Measurements from ENCODE around the gene POLQ. TPM values are rescaled to one million over a fixed set of nuclear protein-coding genes. Genes with fewer than 3 reads are reported as not detected.
"Not testable (repeated sequence)": the region's sequence is repeated elsewhere in the genome, so short reads cannot be mapped to it uniquely, and the experiment has no call there.

The POLQ gene
- total and polyA plus RNA-seq, 7 experiments from 2014 or later, result 0.04 to 26.6 (median 0.24) TPM

DNA sequence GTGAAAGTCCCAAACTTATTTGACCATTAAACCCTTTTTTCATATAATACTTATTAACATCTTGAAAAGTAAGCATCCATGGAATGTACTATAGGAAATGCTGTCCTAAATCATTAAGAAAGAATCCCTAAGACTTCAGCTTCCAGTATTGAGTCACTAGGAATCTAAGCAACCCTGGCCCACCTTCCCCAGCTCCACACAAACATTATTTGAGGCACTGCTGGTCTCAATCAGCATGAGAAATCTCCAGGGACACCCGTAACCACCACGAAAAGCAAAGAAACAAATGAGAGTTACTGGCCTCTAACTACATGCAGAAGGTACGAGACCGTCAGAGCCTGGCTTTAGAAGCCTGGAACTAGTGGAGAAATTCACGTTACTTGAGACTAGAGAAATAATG is 68.2 kb downstream of the POLQ start:
- intact Hi-C loops (cut with micrococcal nuclease), result no loop called here
- no peaks in the 10 kb centered on the region for H3K27me3 Mint-ChIP-seq
- H3K27me3 ChIP-seq (ENCODE audit: control insufficient read depth in 2 of 2, insufficient read depth in 2 of 2, low read length in 2 of 2), result no peaks in the 10 kb centered on the region
- ATAC-seq (no peak), DNase-seq (no peak)
- CTCF ChIA-PET, result no interaction called here
- POLR2A ChIA-PET, result no interaction called here
- H3K4me3 Mint-ChIP-seq, result no peak overlapping the region
- no peak overlapping the region for H3K27ac Mint-ChIP-seq
- H3K4me1 Mint-ChIP-seq, result peaks cover 0 to 9% (median 0%) of the 10 kb centered on the region in 7 donors
- H3K27ac ChIP-seq (ENCODE audit: low read depth, low read length), result no peak overlapping the region
- H3K4me3 ChIP-seq (ENCODE audit: low read length), result no peak overlapping the region
- H3K9me3 ChIP-seq (ENCODE audit: control insufficient read depth in 2 of 3, low read length in 3 of 3), result no peaks in the 10 kb centered on the region
- peaks cover 0 to 32% (median 0%) of the 10 kb centered on the region in 5 donors for H3K36me3 Mint-ChIP-seq
- no peaks in the 10 kb centered on the region for H3K4me1 ChIP-seq (ENCODE audit: control insufficient read depth in 2 of 2, insufficient read depth in 2 of 2, low read length in 2 of 2)
- no peaks in the 10 kb centered on the region for H3K9me3 Mint-ChIP-seq
- no peaks in the 10 kb centered on the region for H3K36me3 ChIP-seq (ENCODE audit: control insufficient read depth in 2 of 3, insufficient read depth in 3 of 3, low read length in 3 of 3)

DNA sequence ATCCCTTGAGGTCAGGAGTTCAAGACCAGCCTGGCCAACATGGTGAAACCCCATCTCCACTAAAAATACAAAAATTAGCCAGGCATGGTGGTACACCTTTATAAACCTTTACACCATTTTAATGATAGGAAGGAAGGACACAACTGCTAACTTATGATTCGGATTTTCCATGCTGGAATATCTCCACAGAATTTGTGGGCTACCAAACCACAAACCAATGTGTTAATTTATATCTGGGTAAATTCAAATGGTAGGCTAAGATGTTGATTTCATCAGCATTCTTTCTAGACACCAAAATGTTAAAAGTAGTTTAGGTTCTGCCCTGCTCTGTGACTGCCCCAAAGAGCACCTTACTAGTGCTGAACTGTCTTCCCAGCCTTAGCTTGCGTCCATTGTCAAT is 72.8 kb downstream of the POLQ start:
- Histone ChIP-seq H3K4me1 (ENCODE audit: control insufficient read depth in 2 of 2, insufficient read depth in 2 of 2, low read length in 2 of 2) (no peaks in the 10 kb centered on the region), H3K36me3 (ENCODE audit: control insufficient read depth in 2 of 3, insufficient read depth in 3 of 3, low read length in 3 of 3) (no peaks in the 10 kb centered on the region), H3K27ac (ENCODE audit: low read depth, low read length) (no peak overlapping the region), H3K9me3 (ENCODE audit: control insufficient read depth in 2 of 3, low read length in 3 of 3) (no peaks in the 10 kb centered on the region), H3K27me3 (ENCODE audit: control insufficient read depth in 2 of 2, insufficient read depth in 2 of 2, low read length in 2 of 2) (no peaks in the 10 kb centered on the region), H3K4me3 (ENCODE audit: low read length) (no peak overlapping the region)
- Mint-ChIP-seq H3K27me3 (no peaks in the 10 kb centered on the region), H3K4me1 (peaks cover 0 to 5% (median 0%) of the 10 kb centered on the region in 7 donors), H3K27ac (peak overlapping the region in 1 of 9 donors; percentile 34), H3K36me3 (peaks cover 0 to 24% (median 0%) of the 10 kb centered on the region in 5 donors), H3K4me3 (no peak overlapping the region), H3K9me3 (no peaks in the 10 kb centered on the region)
- ChIA-PET POLR2A (no interaction called here), CTCF (no interaction called here)
- no peak for DNase-seq
- intact Hi-C loops (cut with micrococcal nuclease), result no loop called here
- ATAC-seq, result no peak

DNA sequence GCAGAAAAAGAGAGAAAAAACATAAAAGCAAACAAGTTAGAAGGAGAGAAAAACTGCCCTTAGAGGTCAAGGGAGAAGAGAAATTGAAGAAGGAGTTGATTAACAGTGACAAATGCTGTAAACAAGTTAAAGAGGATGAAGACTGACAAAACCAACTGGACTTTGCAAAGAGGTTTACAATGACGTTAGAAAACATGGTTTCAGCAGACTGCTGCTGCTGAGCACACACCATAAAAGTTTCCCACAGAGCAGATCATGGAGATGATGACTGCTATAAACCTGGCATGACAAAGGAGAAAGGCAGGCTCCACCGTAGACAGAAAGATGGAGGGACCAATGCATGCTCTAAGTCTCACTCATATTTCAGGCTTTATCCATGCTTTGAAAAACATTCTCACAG is 78.7 kb downstream of the POLQ start:
- Histone ChIP-seq H3K4me1 (ENCODE audit: control insufficient read depth in 2 of 2, insufficient read depth in 2 of 2, low read length in 2 of 2) (no peaks in the 10 kb centered on the region), H3K9me3 (ENCODE audit: control insufficient read depth in 2 of 3, low read length in 3 of 3) (no peaks in the 10 kb centered on the region), H3K36me3 (ENCODE audit: control insufficient read depth in 2 of 3, insufficient read depth in 3 of 3, low read length in 3 of 3) (no peaks in the 10 kb centered on the region), H3K27ac (ENCODE audit: low read depth, low read length) (no peak overlapping the region), H3K27me3 (ENCODE audit: control insufficient read depth in 2 of 2, insufficient read depth in 2 of 2, low read length in 2 of 2) (no peaks in the 10 kb centered on the region), H3K4me3 (ENCODE audit: low read length) (no peak overlapping the region)
- intact Hi-C loops (cut with micrococcal nuclease), result no loop called here
- H3K36me3 Mint-ChIP-seq, result peaks cover 0 to 35% (median 3%) of the 10 kb centered on the region in 5 donors
- DNase-seq (no peak), ATAC-seq (no peak)
- no peak overlapping the region for H3K27ac Mint-ChIP-seq
- ChIA-PET CTCF (no interaction called here), POLR2A (no interaction called here)
- no peaks in the 10 kb centered on the region for H3K4me1 Mint-ChIP-seq
- H3K27me3 Mint-ChIP-seq, result no peaks in the 10 kb centered on the region
- no peaks in the 10 kb centered on the region for H3K9me3 Mint-ChIP-seq
- H3K4me3 Mint-ChIP-seq, result no peak overlapping the region

DNA sequence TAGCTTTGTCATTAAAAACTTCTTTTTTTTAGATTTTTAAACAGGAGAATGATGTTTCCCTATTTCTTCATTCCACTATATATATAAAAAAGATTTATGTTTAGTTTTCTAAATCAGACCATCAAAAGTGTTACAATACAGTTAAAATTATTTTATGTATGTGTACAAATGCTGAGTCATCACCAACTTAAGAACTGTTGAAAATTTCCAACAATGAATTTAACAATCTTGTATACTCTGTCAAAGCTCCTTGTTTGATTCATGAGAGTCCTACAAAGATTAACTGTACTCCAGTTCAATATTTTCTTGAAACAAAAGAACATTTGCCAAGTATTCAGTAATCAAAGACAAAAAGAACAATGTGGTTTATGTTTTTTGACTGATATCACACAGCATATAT is 82.0 kb downstream of the POLQ start:
- no peak overlapping the region for H3K4me3 ChIP-seq (ENCODE audit: low read length)
- H3K9me3 Mint-ChIP-seq, result peaks cover 0 to 1% (median 0%) of the 10 kb centered on the region in 11 donors
- H3K4me3 Mint-ChIP-seq, result no peak overlapping the region
- H3K27ac ChIP-seq (ENCODE audit: low read depth, low read length), result no peak overlapping the region
- intact Hi-C loops (cut with micrococcal nuclease), result no loop called here
- H3K4me1 ChIP-seq (ENCODE audit: control insufficient read depth in 2 of 2, insufficient read depth in 2 of 2, low read length in 2 of 2), result no peaks in the 10 kb centered on the region
- DNase-seq (no peak), ATAC-seq (no peak)
- no peak overlapping the region for H3K27ac Mint-ChIP-seq
- ChIA-PET POLR2A (no interaction called here), CTCF (no interaction called here)
- no peaks in the 10 kb centered on the region for H3K27me3 ChIP-seq (ENCODE audit: control insufficient read depth in 2 of 2, insufficient read depth in 2 of 2, low read length in 2 of 2)
- no peaks in the 10 kb centered on the region for H3K9me3 ChIP-seq (ENCODE audit: control insufficient read depth in 2 of 3, low read length in 3 of 3)
- no peaks in the 10 kb centered on the region for H3K27me3 Mint-ChIP-seq
- H3K4me1 Mint-ChIP-seq, result no peaks in the 10 kb centered on the region
- H3K36me3 Mint-ChIP-seq, result peaks cover 0 to 52% (median 3%) of the 10 kb centered on the region in 5 donors
- H3K36me3 ChIP-seq (ENCODE audit: control insufficient read depth in 2 of 3, insufficient read depth in 3 of 3, low read length in 3 of 3), result no peaks in the 10 kb centered on the region

DNA sequence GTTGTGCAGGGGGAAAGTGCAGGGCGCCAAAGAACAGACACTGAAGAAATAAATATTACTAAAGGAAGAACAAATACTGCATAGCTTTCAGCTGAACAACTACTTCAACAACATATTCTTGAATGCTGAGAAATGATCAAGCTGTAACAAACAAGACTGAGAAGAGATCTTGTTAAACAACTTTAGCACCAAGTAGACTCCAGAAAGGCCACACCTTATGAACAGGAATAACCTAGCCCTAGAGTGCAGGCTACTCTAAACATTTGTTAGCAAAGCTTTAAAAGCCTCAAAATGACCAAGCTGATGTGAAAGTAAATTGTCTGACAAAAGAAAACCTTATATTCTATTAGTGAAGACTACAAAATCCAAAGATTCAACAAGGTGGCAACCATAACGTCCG is 83.2 kb downstream of the POLQ start:
- H3K27me3 Mint-ChIP-seq, result no peaks in the 10 kb centered on the region
- no peaks in the 10 kb centered on the region for H3K4me1 Mint-ChIP-seq
- Histone ChIP-seq H3K4me1 (ENCODE audit: control insufficient read depth in 2 of 2, insufficient read depth in 2 of 2, low read length in 2 of 2) (no peaks in the 10 kb centered on the region), H3K9me3 (ENCODE audit: control insufficient read depth in 2 of 3, low read length in 3 of 3) (no peaks in the 10 kb centered on the region), H3K27me3 (ENCODE audit: control insufficient read depth in 2 of 2, insufficient read depth in 2 of 2, low read length in 2 of 2) (no peaks in the 10 kb centered on the region), H3K36me3 (ENCODE audit: control insufficient read depth in 2 of 3, insufficient read depth in 3 of 3, low read length in 3 of 3) (no peaks in the 10 kb centered on the region), H3K27ac (ENCODE audit: low read depth, low read length) (no peak overlapping the region), H3K4me3 (ENCODE audit: low read length) (no peak overlapping the region)
- POLR2A ChIA-PET, result no interaction called here
- intact Hi-C loops (cut with micrococcal nuclease), result no loop called here
- DNase-seq (no peak), ATAC-seq (no peak)
- H3K4me3 Mint-ChIP-seq, result no peak overlapping the region
- peaks cover 0 to 4% (median 0%) of the 10 kb centered on the region in 11 donors for H3K9me3 Mint-ChIP-seq
- peaks cover 0 to 57% (median 3%) of the 10 kb centered on the region in 5 donors for H3K36me3 Mint-ChIP-seq
- CTCF ChIA-PET, result interaction anchor here (0.6 kb wide), 1 partner anchor 451 kb away, joined by 5 read pairs; no protein-coding TSS in a partner anchor
- H3K27ac Mint-ChIP-seq, result peak overlapping the region in 1 of 9 donors; percentile 5

DNA sequence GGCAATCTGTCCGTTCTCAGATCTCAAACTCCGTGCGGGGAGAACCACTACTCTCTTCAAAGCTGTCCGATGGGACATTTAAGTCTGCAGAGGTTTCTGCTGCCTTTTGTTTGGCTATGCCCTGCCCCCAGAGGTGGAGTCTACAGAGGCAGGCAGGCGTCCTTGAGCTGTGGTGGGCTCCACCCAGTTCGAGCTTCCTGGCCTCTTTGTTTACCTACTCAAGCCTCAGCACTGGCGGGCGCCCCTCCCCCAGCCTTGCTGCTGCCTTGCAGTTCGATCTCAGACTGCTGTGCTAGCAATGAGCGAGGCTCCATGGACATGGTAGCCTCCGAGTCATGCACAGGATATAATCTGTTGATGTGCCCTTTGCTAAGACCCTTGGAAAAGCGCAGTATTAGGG is 94.0 kb downstream of the POLQ start:
- H3K27me3 ChIP-seq (ENCODE audit: control insufficient read depth in 2 of 2, insufficient read depth in 2 of 2, low read length in 2 of 2); CTCF ChIA-PET; DNase-seq; H3K4me3 ChIP-seq (ENCODE audit: low read length); intact Hi-C loops (cut with micrococcal nuclease); H3K4me1 ChIP-seq (ENCODE audit: control insufficient read depth in 2 of 2, insufficient read depth in 2 of 2, low read length in 2 of 2); H3K36me3 ChIP-seq (ENCODE audit: control insufficient read depth in 2 of 3, insufficient read depth in 3 of 3, low read length in 3 of 3); H3K27ac Mint-ChIP-seq; H3K9me3 Mint-ChIP-seq; H3K9me3 ChIP-seq (ENCODE audit: control insufficient read depth in 2 of 3, low read length in 3 of 3); H3K4me1 Mint-ChIP-seq; H3K27me3 Mint-ChIP-seq; ATAC-seq; H3K27ac ChIP-seq (ENCODE audit: low read depth, low read length); H3K4me3 Mint-ChIP-seq; POLR2A ChIA-PET: not testable (repeated sequence)
- peaks cover 0 to 50% (median 0%) of the 10 kb centered on the region in 5 donors for H3K36me3 Mint-ChIP-seq

DNA sequence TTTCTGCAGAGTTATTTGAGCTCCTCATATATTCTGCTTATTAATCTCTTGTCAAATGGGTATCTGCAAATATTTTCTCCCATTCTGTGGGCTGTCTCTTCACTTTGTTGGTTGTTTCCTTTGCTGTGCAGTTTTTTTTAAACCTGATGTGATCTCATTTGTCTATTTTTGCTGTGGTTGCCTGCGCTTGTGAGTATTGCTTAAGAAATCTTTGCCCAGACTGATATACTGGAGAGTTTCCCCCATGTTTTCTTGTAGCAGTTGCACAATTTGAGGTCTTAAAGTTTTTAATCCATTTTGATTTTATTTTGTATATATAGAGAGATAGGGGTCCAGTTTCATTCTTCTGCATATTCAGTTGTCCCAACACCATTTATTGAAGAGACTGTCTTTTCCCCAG is 102.3 kb downstream of the POLQ start:
- Mint-ChIP-seq H3K4me1 (no peaks in the 10 kb centered on the region), H3K36me3 (peaks cover 0 to 44% (median 0%) of the 10 kb centered on the region in 5 donors), H3K4me3 (no peak overlapping the region), H3K9me3 (no peaks in the 10 kb centered on the region), H3K27ac (no peak overlapping the region), H3K27me3 (peaks cover 0 to 4% (median 0%) of the 10 kb centered on the region in 5 donors)
- DNase-seq (no peak), ATAC-seq (no peak)
- intact Hi-C loops (cut with micrococcal nuclease), result no loop called here
- Histone ChIP-seq H3K36me3 (ENCODE audit: control insufficient read depth in 2 of 3, insufficient read depth in 3 of 3, low read length in 3 of 3) (no peaks in the 10 kb centered on the region), H3K27me3 (ENCODE audit: control insufficient read depth in 2 of 2, insufficient read depth in 2 of 2, low read length in 2 of 2) (no peaks in the 10 kb centered on the region), H3K4me3 (ENCODE audit: low read length) (no peak overlapping the region), H3K9me3 (ENCODE audit: control insufficient read depth in 2 of 3, low read length in 3 of 3) (no peaks in the 10 kb centered on the region), H3K27ac (ENCODE audit: low read depth, low read length) (no peak overlapping the region), H3K4me1 (ENCODE audit: control insufficient read depth in 2 of 2, insufficient read depth in 2 of 2, low read length in 2 of 2) (no peaks in the 10 kb centered on the region)
- ChIA-PET CTCF (no interaction called here), POLR2A (no interaction called here)

All from naive thymus-derived CD4-positive, alpha-beta T cell (primary cell).